ENCODE results near the gene SMOC2.

DNA sequence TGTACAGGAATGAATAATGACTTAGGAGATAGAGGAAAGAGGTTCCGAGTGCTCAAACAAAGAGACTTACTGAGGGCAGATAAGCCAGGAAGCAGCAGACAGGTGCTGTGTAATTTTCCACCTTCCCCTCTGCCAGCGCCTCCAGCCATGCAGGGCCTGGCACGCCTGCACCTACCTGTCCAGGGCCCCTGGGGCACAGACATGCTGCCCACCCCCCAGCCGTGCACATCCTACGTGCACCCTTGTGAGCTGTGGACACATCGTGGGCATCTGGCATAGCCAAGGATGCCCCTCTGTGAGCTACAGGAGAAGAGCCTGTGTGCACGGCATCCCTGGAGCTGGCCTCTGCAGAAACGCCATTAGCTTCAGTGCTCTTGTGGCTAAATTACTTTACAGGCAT lies 7.1 kb upstream of the SMOC2 start:
- TF ChIP-seq, protein P1, sequence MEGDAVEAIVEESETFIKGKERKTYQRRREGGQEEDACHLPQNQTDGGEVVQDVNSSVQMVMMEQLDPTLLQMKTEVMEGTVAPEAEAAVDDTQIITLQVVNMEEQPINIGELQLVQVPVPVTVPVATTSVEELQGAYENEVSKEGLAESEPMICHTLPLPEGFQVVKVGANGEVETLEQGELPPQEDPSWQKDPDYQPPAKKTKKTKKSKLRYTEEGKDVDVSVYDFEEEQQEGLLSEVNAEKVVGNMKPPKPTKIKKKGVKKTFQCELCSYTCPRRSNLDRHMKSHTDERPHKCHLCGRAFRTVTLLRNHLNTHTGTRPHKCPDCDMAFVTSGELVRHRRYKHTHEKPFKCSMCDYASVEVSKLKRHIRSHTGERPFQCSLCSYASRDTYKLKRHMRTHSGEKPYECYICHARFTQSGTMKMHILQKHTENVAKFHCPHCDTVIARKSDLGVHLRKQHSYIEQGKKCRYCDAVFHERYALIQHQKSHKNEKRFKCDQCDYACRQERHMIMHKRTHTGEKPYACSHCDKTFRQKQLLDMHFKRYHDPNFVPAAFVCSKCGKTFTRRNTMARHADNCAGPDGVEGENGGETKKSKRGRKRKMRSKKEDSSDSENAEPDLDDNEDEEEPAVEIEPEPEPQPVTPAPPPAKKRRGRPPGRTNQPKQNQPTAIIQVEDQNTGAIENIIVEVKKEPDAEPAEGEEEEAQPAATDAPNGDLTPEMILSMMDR (IDR thresholded peaks at IDR 0.05): no peak
- TF ChIP-seq POLR2A (IDR thresholded peaks at IDR 0.05): no peak

Measured in Peyer's patch (tissue), 4 donors.